K562 (cell line): Measurements from ENCODE around the gene DNAH3. TPM values are rescaled to one million over a fixed set of nuclear protein-coding genes. Genes with fewer than 3 reads are reported as not detected.

Experiments
- CEBPG ChIP-seq, 3 experiments: fragments of 200-800 bp in 1 of 3; sonication (Bioruptor generic) in 1 of 3; sonication (generic) in 1 of 3; formaldehyde crosslinking in 1 of 3; IDR thresholded peaks in 2 of 3; conservative IDR thresholded peaks in 1 of 3; 2 replicates each; pipeline versions ENCODE4 v1.6.1 to v1.8.0; 2016 to 2022; ENCODE audit warnings: missing compliant biosample characterization in 2 of 3, missing genetic modification characterization in 2 of 3, mild to moderate bottlenecking in 1 of 3, missing genetic modification reagents in 1 of 3
- CHCHD3 ChIP-seq: fragments of 250-450 bp; sonication (Bioruptor Pico); IDR thresholded peaks from 2 replicates; pipeline ENCODE4 v2.1.2; 2022; ENCODE audit warnings: mild to moderate bottlenecking
- COPS2 ChIP-seq: fragments of 450-650 bp; conservative IDR thresholded peaks from 2 replicates; pipeline ENCODE4 v1.6.1; 2016; ENCODE audit warnings: mild to moderate bottlenecking, moderate library complexity
- ETV1 ChIP-seq: fragments of 450-650 bp; conservative IDR thresholded peaks from 2 replicates; pipeline ENCODE4 v1.6.1; 2016; ENCODE audit warnings: missing genetic modification characterization, control low read depth, low read depth, missing compliant biosample characterization
- GABPB1 ChIP-seq: sonication (generic); formaldehyde crosslinking; IDR thresholded peaks from 2 replicates; pipeline ENCODE4 v1.8.0; 2022; ENCODE audit warnings: mild to moderate bottlenecking, missing genetic modification reagents
- HDAC8 ChIP-seq: fragments of 450-650 bp; IDR thresholded peaks from 2 replicates; pipeline ENCODE4 v1.6.1; 2016; ENCODE audit warnings: mild to moderate bottlenecking, missing genetic modification characterization, moderate library complexity, missing compliant biosample characterization
- MYC ChIP-seq, 2 experiments: fragments of 250-450 bp in 1 of 2; sonication (Bioruptor Pico) in 1 of 2; IDR thresholded peaks; 2 replicates each; pipeline versions ENCODE4 v1.5.1 to v1.6.1; 2012 to 2021; ENCODE audit warnings: low read depth in 2 of 2, borderline replicate concordance in 1 of 2, improper control_type of control experiment in 1 of 2, low read length in 1 of 2, mild to moderate bottlenecking in 1 of 2, moderate library complexity in 1 of 2
- NFE2L1 ChIP-seq: fragments of 450-650 bp; IDR thresholded peaks from 2 replicates; pipeline ENCODE4 v1.6.1; 2016; ENCODE audit warnings: missing genetic modification characterization, low read depth, mild to moderate bottlenecking, missing compliant biosample characterization, moderate library complexity, borderline replicate concordance
- NFRKB ChIP-seq: fragments of 450-650 bp; IDR thresholded peaks from 2 replicates; pipeline ENCODE4 v1.6.1; 2016; ENCODE audit warnings: low read depth
- PTRF ChIP-seq: fragments of 450-650 bp; IDR thresholded peaks from 2 replicates; pipeline ENCODE4 v1.6.1; 2016; ENCODE audit warnings: mild to moderate bottlenecking, missing genetic modification characterization, missing compliant biosample characterization
- SIRT6 ChIP-seq: IDR thresholded peaks from one replicate; pipeline ENCODE4 v1.6.1; 2012; ENCODE audit warnings: low read depth, mild to moderate bottlenecking, control low read depth, inconsistent platforms, low read length, moderate library complexity
- TARDBP ChIP-seq: fragments of 450-650 bp; IDR thresholded peaks from 2 replicates; pipeline ENCODE4 v1.6.1; 2016
- ZNF3 ChIP-seq: fragments of 250-450 bp; sonication (Bioruptor Pico); IDR thresholded peaks from 2 replicates; pipeline ENCODE4 v1.5.0; 2021; ENCODE audit warnings: mild to moderate bottlenecking, moderate library complexity
- polyA plus RNA-seq, 8 experiments: library from polyadenylated mRNA; depleted of rRNA in 4 of 8; stranded (reverse) in 5 of 8; unstranded in 3 of 8; fragments of >200 nt; fragmentation: Nextera tagmentation in 2 of 8; fragmentation: Illumina TruSeq in 1 of 8; extraction: Ambion mirVana in 2 of 8; extraction: Trizol in 1 of 8; gene quantifications; 2 replicates each; pipeline versions ENCODE4 v1.2.1 to v1.2.3, GENCODE V29; 2011 to 2014; ENCODE audit warnings: inconsistent platforms in 1 of 8, missing spikeins in 1 of 8
- total RNA-seq, 7 experiments: library from RNA; depleted of rRNA in 6 of 7; stranded (reverse); fragments of >200 nt in 6 of 7; fragmentation: Illumina TruSeq in 2 of 7; extraction: Trizol in 2 of 7; gene quantifications; 2 replicates each; pipeline versions ENCODE4 v1.2.1 to v1.2.3, GENCODE V29; 2011 to 2021; ENCODE audit warnings: low replicate concordance in 1 of 7
- TF ChIP-seq, protein P1 (sequence below): fragments of 250-450 bp; sonication (Bioruptor Pico); IDR thresholded peaks from 2 replicates; pipeline ENCODE4 v1.5.0; 2021
- TF ChIP-seq, protein P2 (sequence below), 3 experiments: fragments of 200-800 bp in 1 of 3; sonication (Bioruptor generic) in 1 of 3; sonication (generic) in 1 of 3; formaldehyde crosslinking in 1 of 3; IDR thresholded peaks; 2 replicates each; pipeline versions ENCODE4 v1.6.1 to v1.8.0; 2016 to 2022; ENCODE audit warnings: mild to moderate bottlenecking in 2 of 3, missing compliant biosample characterization in 2 of 3, missing genetic modification characterization in 2 of 3, missing genetic modification reagents in 1 of 3
- TF ChIP-seq, protein P3 (sequence below): fragments of 450-650 bp; IDR thresholded peaks from 2 replicates; pipeline ENCODE4 v1.6.1; 2016; ENCODE audit warnings: low read depth

Gene DNAH3
- total and polyA plus RNA-seq, 9 of the 15 experiments (the other 6 are each of a cell fraction or from before 2014, with no cell fraction given) = 0.32 to 0.84 (median 0.44) TPM

DNA sequence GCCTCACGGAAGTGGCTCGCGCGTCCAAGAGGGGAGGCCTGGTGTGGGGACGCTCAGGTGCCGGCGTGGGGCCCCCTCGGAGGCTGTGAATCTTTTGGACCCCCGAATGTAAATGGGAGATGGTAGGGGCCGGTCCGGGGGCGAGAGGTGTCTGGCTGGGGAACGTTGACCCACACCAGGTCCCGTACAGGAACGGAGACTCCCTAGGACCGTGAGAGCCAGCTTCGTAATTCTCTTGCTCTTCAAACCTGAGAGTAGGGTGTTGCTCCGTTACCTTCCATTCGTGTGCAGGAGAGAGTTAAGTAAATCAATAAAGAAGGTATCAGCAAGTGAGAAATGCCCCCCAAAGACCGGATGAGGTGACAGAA, 249.6 kb downstream of the DNAH3 start (continued):
- TF ChIP-seq, protein P1, sequence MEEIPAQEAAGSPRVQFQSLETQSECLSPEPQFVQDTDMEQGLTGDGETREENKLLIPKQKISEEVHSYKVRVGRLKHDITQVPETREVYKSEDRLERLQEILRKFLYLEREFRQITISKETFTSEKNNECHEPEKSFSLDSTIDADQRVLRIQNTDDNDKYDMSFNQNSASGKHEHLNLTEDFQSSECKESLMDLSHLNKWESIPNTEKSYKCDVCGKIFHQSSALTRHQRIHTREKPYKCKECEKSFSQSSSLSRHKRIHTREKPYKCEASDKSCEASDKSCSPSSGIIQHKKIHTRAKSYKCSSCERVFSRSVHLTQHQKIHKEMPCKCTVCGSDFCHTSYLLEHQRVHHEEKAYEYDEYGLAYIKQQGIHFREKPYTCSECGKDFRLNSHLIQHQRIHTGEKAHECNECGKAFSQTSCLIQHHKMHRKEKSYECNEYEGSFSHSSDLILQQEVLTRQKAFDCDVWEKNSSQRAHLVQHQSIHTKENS = no peak
- TF ChIP-seq ZNF3 (CRISPR knock-in tag) (no peak), CEBPG (CRISPR knock-in tag; IDR thresholded peaks at IDR 0.05) (no peak), CEBPG (tag; conservative IDR thresholded peaks at IDR 0.05 in 1 of 2, IDR thresholded peaks at IDR 0.05 in 1 of 2) (no peak), CHCHD3 (CRISPR knock-in tag) (no peak), NFE2L1 (tag) (no peak), SIRT6 (no peak), NFRKB (0 out of 2 replicates have a peak, but pooled peaks have one; percentile 15), PTRF (tag) (no peak), COPS2 (no peak), ETV1 (tag) (no peak), TARDBP (0 out of 2 replicates have a peak, but pooled peaks have one; percentile 61), HDAC8 (tag) (no peak), GABPB1 (CRISPR knock-in tag) (no peak), MYC (IDR thresholded peaks at IDR 0.05; ENCODE audit: low read depth, low read length) (no peak), MYC (CRISPR knock-in tag; IDR thresholded peaks at IDR 0.05; ENCODE audit: borderline replicate concordance, low read depth) (no peak)
- TF ChIP-seq, protein P2, sequence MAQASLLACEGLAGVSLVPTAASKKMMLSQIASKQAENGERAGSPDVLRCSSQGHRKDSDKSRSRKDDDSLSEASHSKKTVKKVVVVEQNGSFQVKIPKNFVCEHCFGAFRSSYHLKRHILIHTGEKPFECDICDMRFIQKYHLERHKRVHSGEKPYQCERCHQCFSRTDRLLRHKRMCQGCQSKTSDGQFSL (CRISPR knock-in tag; IDR thresholded peaks at IDR 0.05) = no peak
- TF ChIP-seq, protein P2 (tag; IDR thresholded peaks at IDR 0.05) = no peak
- TF ChIP-seq, protein P3, sequence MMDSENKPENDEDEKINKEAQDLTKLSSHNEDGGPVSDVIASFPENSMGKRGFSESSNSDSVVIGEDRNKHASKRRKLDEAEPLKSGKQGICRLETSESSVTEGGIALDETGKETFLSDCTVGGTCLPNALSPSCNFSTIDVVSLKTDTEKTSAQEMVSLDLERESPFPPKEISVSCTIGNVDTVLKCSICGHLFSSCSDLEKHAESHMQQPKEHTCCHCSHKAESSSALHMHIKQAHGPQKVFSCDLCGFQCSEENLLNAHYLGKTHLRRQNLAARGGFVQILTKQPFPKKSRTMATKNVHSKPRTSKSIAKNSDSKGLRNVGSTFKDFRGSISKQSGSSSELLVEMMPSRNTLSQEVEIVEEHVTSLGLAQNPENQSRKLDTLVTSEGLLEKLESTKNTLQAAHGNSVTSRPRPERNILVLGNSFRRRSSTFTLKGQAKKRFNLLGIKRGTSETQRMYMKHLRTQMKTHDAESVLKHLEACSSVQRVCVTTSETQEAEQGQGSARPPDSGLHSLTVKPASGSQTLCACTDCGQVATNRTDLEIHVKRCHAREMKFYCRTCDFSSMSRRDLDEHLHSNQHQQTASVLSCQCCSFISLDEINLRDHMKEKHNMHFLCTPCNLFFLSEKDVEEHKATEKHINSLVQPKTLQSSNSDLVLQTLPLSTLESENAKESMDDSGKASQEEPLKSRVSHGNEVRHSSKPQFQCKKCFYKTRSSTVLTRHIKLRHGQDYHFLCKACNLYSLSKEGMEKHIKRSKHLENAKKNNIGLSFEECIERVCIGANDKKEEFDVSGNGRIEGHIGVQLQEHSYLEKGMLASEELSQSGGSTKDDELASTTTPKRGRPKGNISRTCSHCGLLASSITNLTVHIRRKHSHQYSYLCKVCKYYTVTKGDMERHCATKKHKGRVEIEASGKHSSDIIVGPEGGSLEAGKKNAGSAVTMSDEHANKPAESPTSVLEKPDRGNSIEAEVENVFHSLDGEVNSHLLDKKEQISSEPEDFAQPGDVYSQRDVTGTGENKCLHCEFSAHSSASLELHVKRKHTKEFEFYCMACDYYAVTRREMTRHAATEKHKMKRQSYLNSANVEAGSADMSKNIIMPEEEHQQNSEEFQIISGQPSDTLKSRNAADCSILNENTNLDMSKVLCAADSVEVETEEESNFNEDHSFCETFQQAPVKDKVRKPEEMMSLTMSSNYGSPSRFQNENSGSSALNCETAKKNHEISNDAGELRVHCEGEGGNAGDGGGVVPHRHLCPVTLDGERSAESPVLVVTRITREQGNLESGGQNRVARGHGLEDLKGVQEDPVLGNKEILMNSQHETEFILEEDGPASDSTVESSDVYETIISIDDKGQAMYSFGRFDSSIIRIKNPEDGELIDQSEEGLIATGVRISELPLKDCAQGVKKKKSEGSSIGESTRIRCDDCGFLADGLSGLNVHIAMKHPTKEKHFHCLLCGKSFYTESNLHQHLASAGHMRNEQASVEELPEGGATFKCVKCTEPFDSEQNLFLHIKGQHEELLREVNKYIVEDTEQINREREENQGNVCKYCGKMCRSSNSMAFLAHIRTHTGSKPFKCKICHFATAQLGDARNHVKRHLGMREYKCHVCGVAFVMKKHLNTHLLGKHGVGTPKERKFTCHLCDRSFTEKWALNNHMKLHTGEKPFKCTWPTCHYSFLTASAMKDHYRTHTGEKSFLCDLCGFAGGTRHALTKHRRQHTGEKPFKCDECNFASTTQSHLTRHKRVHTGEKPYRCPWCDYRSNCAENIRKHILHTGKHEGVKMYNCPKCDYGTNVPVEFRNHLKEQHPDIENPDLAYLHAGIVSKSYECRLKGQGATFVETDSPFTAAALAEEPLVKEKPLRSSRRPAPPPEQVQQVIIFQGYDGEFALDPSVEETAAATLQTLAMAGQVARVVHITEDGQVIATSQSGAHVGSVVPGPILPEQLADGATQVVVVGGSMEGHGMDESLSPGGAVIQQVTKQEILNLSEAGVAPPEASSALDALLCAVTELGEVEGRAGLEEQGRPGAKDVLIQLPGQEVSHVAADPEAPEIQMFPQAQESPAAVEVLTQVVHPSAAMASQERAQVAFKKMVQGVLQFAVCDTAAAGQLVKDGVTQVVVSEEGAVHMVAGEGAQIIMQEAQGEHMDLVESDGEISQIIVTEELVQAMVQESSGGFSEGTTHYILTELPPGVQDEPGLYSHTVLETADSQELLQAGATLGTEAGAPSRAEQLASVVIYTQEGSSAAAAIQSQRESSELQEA = peak; percentile 67; the same call in 1 of the 2 replicates
